Suprapubic skin (tissue), 4 donors: ENCODE results near the gene ATPAF1.

Experiments used
- EP300 ChIP-seq: sonication (generic); formaldehyde crosslinking; IDR thresholded peaks from one replicate; pipeline ENCODE4 v1.6.1; 2017; ENCODE audit warnings: antibody characterized with exemption
- POLR2A ChIP-seq, 2 donors: fragments of 450-650 bp; IDR thresholded peaks; one replicate each; pipeline ENCODE4 v1.6.1; 2017; ENCODE audit warnings: antibody characterized with exemption in 2 of 2, mild to moderate bottlenecking in 2 of 2, moderate library complexity in 2 of 2
- POLR2AphosphoS5 ChIP-seq, 3 donors: sonication (generic); formaldehyde crosslinking; IDR thresholded peaks; one replicate each; pipeline ENCODE4 v1.6.1; 2017; ENCODE audit warnings: antibody characterized with exemption in 3 of 3
- TF ChIP-seq, protein P1 (sequence below), 2 donors: fragments of 200-600 bp in 1 of 2; fragments of 450-650 bp in 1 of 2; sonication (generic) in 1 of 2; IDR thresholded peaks; one replicate each; pipeline ENCODE4 v1.5.1; 2016 to 2019; ENCODE audit warnings: antibody characterized with exemption in 2 of 2, mild to moderate bottlenecking in 1 of 2, moderate library complexity in 1 of 2

DNA sequence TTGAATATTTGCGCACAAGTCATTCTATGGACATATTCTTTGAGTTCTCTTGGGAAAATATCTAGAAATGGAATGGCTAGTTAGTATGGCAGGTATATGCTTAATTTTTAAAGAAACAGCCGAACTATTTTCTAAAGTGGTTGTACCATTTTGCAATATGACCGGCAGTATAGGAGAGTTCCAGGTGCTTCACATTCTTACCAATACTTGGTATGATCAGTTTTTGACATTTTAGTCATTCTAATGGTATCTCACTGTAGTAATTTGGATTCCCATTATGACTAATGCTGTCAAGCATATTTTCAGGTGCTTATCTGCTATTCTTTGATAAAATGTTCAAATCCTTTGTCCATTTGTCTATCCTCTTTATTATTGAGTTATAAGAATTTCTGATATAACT lies 20.6 kb downstream of the ATPAF1 start:
- TF ChIP-seq POLR2A (IDR thresholded peaks at IDR 0.05) (no peak), EP300 (no peak), POLR2AphosphoS5 (IDR thresholded peaks at IDR 0.05) (no peak)
- TF ChIP-seq, protein P1, sequence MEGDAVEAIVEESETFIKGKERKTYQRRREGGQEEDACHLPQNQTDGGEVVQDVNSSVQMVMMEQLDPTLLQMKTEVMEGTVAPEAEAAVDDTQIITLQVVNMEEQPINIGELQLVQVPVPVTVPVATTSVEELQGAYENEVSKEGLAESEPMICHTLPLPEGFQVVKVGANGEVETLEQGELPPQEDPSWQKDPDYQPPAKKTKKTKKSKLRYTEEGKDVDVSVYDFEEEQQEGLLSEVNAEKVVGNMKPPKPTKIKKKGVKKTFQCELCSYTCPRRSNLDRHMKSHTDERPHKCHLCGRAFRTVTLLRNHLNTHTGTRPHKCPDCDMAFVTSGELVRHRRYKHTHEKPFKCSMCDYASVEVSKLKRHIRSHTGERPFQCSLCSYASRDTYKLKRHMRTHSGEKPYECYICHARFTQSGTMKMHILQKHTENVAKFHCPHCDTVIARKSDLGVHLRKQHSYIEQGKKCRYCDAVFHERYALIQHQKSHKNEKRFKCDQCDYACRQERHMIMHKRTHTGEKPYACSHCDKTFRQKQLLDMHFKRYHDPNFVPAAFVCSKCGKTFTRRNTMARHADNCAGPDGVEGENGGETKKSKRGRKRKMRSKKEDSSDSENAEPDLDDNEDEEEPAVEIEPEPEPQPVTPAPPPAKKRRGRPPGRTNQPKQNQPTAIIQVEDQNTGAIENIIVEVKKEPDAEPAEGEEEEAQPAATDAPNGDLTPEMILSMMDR (IDR thresholded peaks at IDR 0.05): no peak
